Measurements from ENCODE around the gene PBLD. TPM values are rescaled to one million over a fixed set of nuclear protein-coding genes. Genes with fewer than 3 reads are reported as not detected.
"Not testable (repeated sequence)": the region's sequence is repeated elsewhere in the genome, so short reads cannot be mapped to it uniquely, and the experiment has no call there.

The PBLD gene
- total and polyA plus RNA-seq, 10 donors: 0.96 to 6.9 (median 2.7) TPM

- Histone ChIP-seq H3K4me1 (no peaks in the 10 kb centered on the region), H3K27me3 (replicated peaks in 1 of 7) (no peaks in the 10 kb centered on the region), H3K36me3 (no peaks in the 10 kb centered on the region), H3K4me3 (no peak overlapping the region), H3K9me3 (no peaks in the 10 kb centered on the region), H3K27ac (no peak overlapping the region)
- DNase-seq: no peak
- intact Hi-C loops (cut with DNase I; ENCODE audit: low total_unique reads): no loop called here
- TF ChIP-seq POLR2A (IDR thresholded peaks at IDR 0.05): no peak
- TF ChIP-seq POLR2AphosphoS5 (IDR thresholded peaks at IDR 0.05): no peak
- no peak for TF ChIP-seq CTCF (IDR thresholded peaks at IDR 0.05 in 8 of 11, conservative IDR thresholded peaks at IDR 0.05 in 3 of 11)
Measured at GRCh38 chr10:68290736-68291135, 42.0 kb downstream of the PBLD start.

- Histone ChIP-seq H3K9me3 (no peaks in the 10 kb centered on the region), H3K27me3 (replicated peaks in 1 of 7) (no peaks in the 10 kb centered on the region), H3K36me3 (no peaks in the 10 kb centered on the region), H3K4me3 (no peak overlapping the region), H3K27ac (no peak overlapping the region), H3K4me1 (no peaks in the 10 kb centered on the region)
- intact Hi-C loops (cut with DNase I; ENCODE audit: low total_unique reads): no loop called here
- DNase-seq: no peak
- 79 to 95% (median 84%) methylated on average over 4 of the region's 4 CpGs for WGBS, 5 donors
- TF ChIP-seq CTCF (IDR thresholded peaks at IDR 0.05 in 8 of 11, conservative IDR thresholded peaks at IDR 0.05 in 3 of 11): no peak
- TF ChIP-seq POLR2A (IDR thresholded peaks at IDR 0.05): no peak
- TF ChIP-seq POLR2AphosphoS5 (IDR thresholded peaks at IDR 0.05): no peak
Measured at GRCh38 chr10:68288717-68289116, 44.0 kb downstream of the PBLD start.

GRCh38 chr10:68284062-68285001 lies 48.4 kb downstream of the PBLD start:
- H3K9me3 ChIP-seq: peaks cover 0 to 5% (median 1%) of the 10 kb centered on the region in 8 donors
- no peaks in the 10 kb centered on the region for H3K27me3 ChIP-seq (replicated peaks in 1 of 7)
- H3K4me3 ChIP-seq: no peak overlapping the region
- intact Hi-C loops (cut with DNase I; ENCODE audit: low total_unique reads): no loop called here
- H3K36me3 ChIP-seq: no peaks in the 10 kb centered on the region
- DNase-seq: no peak
- TF ChIP-seq POLR2A (IDR thresholded peaks at IDR 0.05): no peak
- TF ChIP-seq CTCF (IDR thresholded peaks at IDR 0.05 in 8 of 11, conservative IDR thresholded peaks at IDR 0.05 in 3 of 11): no peak
- TF ChIP-seq POLR2AphosphoS5 (IDR thresholded peaks at IDR 0.05): no peak
- WGBS, 5 donors: 77 to 88% (median 82%) methylated on average over 9 of the region's 9 CpGs
- no peaks in the 10 kb centered on the region for H3K4me1 ChIP-seq
- H3K27ac ChIP-seq: no peak overlapping the region

GRCh38 chr10:68280758-68281157 lies 52.0 kb downstream of the PBLD start:
- WGBS, 5 donors: 94 to 100% (median 95%) methylated on average over 4 of the region's 4 CpGs
- intact Hi-C loops (cut with DNase I; ENCODE audit: low total_unique reads): no loop called here
- Histone ChIP-seq H3K36me3 (no peaks in the 10 kb centered on the region), H3K9me3 (peaks cover 3 to 37% (median 28%) of the 10 kb centered on the region in 8 donors), H3K4me3 (no peak overlapping the region), H3K4me1 (no peaks in the 10 kb centered on the region), H3K27me3 (replicated peaks in 1 of 7) (no peaks in the 10 kb centered on the region), H3K27ac (no peak overlapping the region)
- DNase-seq: no peak
- no peak for TF ChIP-seq POLR2A (IDR thresholded peaks at IDR 0.05)
- TF ChIP-seq POLR2AphosphoS5 (IDR thresholded peaks at IDR 0.05): no peak
- no peak for TF ChIP-seq CTCF (IDR thresholded peaks at IDR 0.05 in 8 of 11, conservative IDR thresholded peaks at IDR 0.05 in 3 of 11)

- H3K36me3 ChIP-seq; intact Hi-C loops (cut with DNase I; ENCODE audit: low total_unique reads); H3K27ac ChIP-seq; H3K4me1 ChIP-seq; H3K4me3 ChIP-seq; H3K27me3 ChIP-seq (replicated peaks in 1 of 7); DNase-seq: not testable (repeated sequence)
- WGBS, 5 donors: 96 to 99% (median 98%) methylated on average over 57 to 70 of the region's 70 CpGs
- H3K9me3 ChIP-seq: peaks cover 3 to 37% (median 28%) of the 10 kb centered on the region in 8 donors
Measured at GRCh38 chr10:68278906-68279753, 53.6 kb downstream of the PBLD start.

GRCh38 chr10:68277814-68278213 lies 54.9 kb downstream of the PBLD start:
- peaks cover 3 to 37% (median 28%) of the 10 kb centered on the region in 8 donors for H3K9me3 ChIP-seq
- H3K4me3 ChIP-seq; intact Hi-C loops (cut with DNase I; ENCODE audit: low total_unique reads); H3K27me3 ChIP-seq (replicated peaks in 1 of 7); H3K36me3 ChIP-seq; H3K4me1 ChIP-seq; H3K27ac ChIP-seq; DNase-seq: not testable (repeated sequence)
- WGBS, 5 donors: 81 to 100% (median 95%) methylated on average over 2 of the region's 2 CpGs

Data from spleen (tissue), 11 donors.